WTC11 (cell line): ENCODE measurements around the gene INO80.

Experiments
- ATF1 ChIP-seq: sonication (generic); formaldehyde crosslinking; IDR thresholded peaks from 2 replicates; pipeline ENCODE4 v1.8.1; 2023; ENCODE audit warnings: mild to moderate bottlenecking, moderate library complexity, missing genetic modification reagents
- ATF2 ChIP-seq: sonication (generic); formaldehyde crosslinking; IDR thresholded peaks from 2 replicates; pipeline ENCODE4 v1.8.1; 2022; ENCODE audit warnings: low read depth, missing genetic modification reagents, borderline replicate concordance
- CBFB ChIP-seq: sonication (generic); formaldehyde crosslinking; IDR thresholded peaks from 2 replicates; pipeline ENCODE4 v1.8.1; 2022; ENCODE audit warnings: mild to moderate bottlenecking, low read depth, missing genetic modification reagents
- CTCF ChIP-seq: fragments of 200-600 bp; IDR thresholded peaks from 2 replicates; pipeline ENCODE4 v1.8.0; 2022; ENCODE audit warnings: antibody characterized with exemption
- E2F1 ChIP-seq: sonication (generic); formaldehyde crosslinking; IDR thresholded peaks from 2 replicates; pipeline ENCODE4 v1.8.0; 2022; ENCODE audit warnings: mild to moderate bottlenecking, missing genetic modification reagents
- GABPB1 ChIP-seq: sonication (generic); formaldehyde crosslinking; IDR thresholded peaks from 2 replicates; pipeline ENCODE4 v1.8.1; 2023; ENCODE audit warnings: mild to moderate bottlenecking, missing genetic modification reagents
- IRF2 ChIP-seq: sonication (generic); formaldehyde crosslinking; IDR thresholded peaks from 2 replicates; pipeline ENCODE4 v1.8.0; 2022; ENCODE audit warnings: low read depth, missing genetic modification reagents, borderline replicate concordance
- SP1 ChIP-seq: sonication (generic); formaldehyde crosslinking; conservative IDR thresholded peaks from 2 replicates; pipeline ENCODE4 v1.8.1; 2022; ENCODE audit warnings: missing genetic modification reagents
- TEAD4 ChIP-seq: sonication (generic); formaldehyde crosslinking; IDR thresholded peaks from 2 replicates; pipeline ENCODE4 v1.8.0; 2022; ENCODE audit warnings: mild to moderate bottlenecking, missing genetic modification reagents
- TF ChIP-seq, protein P1 (sequence below): sonication (generic); formaldehyde crosslinking; conservative IDR thresholded peaks from 2 replicates; pipeline ENCODE4 v1.8.1; 2023; ENCODE audit warnings: mild to moderate bottlenecking, low read depth, missing genetic modification reagents, moderate library complexity
- TF ChIP-seq, protein P2 (sequence below): sonication (generic); formaldehyde crosslinking; IDR thresholded peaks from 2 replicates; pipeline ENCODE4 v1.8.1; 2022; ENCODE audit warnings: low read depth, mild to moderate bottlenecking, moderate library complexity, missing genetic modification reagents, borderline replicate concordance
- TF ChIP-seq, protein P3 (sequence below): sonication (generic); formaldehyde crosslinking; IDR thresholded peaks from 2 replicates; pipeline ENCODE4 v1.8.1; 2023; ENCODE audit warnings: mild to moderate bottlenecking, missing genetic modification reagents, moderate library complexity

GRCh38 chr15:41139619-41140018 lies 23.5 kb upstream of the INO80 start:
- TF ChIP-seq, protein P1, sequence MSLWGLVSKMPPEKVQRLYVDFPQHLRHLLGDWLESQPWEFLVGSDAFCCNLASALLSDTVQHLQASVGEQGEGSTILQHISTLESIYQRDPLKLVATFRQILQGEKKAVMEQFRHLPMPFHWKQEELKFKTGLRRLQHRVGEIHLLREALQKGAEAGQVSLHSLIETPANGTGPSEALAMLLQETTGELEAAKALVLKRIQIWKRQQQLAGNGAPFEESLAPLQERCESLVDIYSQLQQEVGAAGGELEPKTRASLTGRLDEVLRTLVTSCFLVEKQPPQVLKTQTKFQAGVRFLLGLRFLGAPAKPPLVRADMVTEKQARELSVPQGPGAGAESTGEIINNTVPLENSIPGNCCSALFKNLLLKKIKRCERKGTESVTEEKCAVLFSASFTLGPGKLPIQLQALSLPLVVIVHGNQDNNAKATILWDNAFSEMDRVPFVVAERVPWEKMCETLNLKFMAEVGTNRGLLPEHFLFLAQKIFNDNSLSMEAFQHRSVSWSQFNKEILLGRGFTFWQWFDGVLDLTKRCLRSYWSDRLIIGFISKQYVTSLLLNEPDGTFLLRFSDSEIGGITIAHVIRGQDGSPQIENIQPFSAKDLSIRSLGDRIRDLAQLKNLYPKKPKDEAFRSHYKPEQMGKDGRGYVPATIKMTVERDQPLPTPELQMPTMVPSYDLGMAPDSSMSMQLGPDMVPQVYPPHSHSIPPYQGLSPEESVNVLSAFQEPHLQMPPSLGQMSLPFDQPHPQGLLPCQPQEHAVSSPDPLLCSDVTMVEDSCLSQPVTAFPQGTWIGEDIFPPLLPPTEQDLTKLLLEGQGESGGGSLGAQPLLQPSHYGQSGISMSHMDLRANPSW (CRISPR knock-in tag): no peak
- TF ChIP-seq CTCF: no peak
- TF ChIP-seq, protein P2, sequence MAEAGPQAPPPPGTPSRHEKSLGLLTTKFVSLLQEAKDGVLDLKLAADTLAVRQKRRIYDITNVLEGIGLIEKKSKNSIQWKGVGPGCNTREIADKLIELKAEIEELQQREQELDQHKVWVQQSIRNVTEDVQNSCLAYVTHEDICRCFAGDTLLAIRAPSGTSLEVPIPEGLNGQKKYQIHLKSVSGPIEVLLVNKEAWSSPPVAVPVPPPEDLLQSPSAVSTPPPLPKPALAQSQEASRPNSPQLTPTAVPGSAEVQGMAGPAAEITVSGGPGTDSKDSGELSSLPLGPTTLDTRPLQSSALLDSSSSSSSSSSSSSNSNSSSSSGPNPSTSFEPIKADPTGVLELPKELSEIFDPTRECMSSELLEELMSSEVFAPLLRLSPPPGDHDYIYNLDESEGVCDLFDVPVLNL (CRISPR knock-in tag): no peak
- TF ChIP-seq IRF2 (CRISPR knock-in tag): no peak
- TF ChIP-seq ATF2 (CRISPR knock-in tag): no peak
- no peak for TF ChIP-seq SP1
- no peak for TF ChIP-seq TEAD4 (CRISPR knock-in tag)
- no peak for TF ChIP-seq ATF1 (CRISPR knock-in tag)
- no peak for TF ChIP-seq E2F1
- TF ChIP-seq CBFB (CRISPR knock-in tag): no peak
- TF ChIP-seq, protein P3, sequence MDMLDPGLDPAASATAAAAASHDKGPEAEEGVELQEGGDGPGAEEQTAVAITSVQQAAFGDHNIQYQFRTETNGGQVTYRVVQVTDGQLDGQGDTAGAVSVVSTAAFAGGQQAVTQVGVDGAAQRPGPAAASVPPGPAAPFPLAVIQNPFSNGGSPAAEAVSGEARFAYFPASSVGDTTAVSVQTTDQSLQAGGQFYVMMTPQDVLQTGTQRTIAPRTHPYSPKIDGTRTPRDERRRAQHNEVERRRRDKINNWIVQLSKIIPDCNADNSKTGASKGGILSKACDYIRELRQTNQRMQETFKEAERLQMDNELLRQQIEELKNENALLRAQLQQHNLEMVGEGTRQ: no peak
- TF ChIP-seq GABPB1 (CRISPR knock-in tag): no peak
